ENCODE measurements around the gene FAM25A.

The FAM25A gene

DNA sequence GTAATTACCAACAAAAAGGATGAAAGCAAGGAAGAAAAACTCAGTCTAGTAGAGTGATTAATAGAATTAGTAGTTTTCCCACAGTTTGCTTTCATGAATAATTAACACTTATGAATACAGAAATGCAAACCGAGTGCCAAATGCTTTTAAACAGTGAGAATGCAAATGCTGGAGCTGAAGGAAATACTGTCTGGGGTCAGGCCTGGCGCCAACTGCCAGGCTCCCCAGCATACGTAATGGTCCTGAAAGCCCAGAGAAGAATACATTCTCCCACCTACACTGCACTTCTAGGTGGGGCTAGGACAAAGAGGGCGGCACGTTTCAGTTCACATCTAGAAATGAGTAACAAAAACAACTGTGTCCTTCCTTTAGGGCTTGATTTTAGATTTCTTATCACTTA lies 44.6 kb downstream of the FAM25A start:
- no peak for DNase-seq (ENCODE audit: low read depth)

- DNase-seq (ENCODE audit: low read depth): no peak
Observed at GRCh38 chr10:87066178-87066577, 46.1 kb downstream of the FAM25A start.

DNA sequence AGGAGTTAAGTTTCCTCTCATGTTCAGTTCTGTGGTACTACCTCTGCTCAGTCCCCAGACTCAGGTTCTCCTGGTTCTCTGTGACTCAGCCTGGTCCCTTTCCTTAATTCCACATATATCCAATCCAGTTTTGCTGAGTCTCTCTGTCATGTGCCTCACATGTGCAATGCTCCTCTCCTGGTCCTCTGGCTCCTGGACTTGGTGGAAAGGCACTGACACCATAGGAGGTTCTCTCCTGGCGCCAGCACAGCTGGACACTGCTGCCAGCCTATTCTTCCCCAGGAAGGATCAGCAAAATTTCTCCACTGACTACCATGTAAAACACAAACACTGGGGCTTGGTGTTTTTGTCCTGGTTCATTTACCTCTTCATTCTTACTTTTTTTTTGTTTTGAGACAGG lies 46.8 kb downstream of the FAM25A start:
- no peak for DNase-seq (ENCODE audit: low read depth)

DNA sequence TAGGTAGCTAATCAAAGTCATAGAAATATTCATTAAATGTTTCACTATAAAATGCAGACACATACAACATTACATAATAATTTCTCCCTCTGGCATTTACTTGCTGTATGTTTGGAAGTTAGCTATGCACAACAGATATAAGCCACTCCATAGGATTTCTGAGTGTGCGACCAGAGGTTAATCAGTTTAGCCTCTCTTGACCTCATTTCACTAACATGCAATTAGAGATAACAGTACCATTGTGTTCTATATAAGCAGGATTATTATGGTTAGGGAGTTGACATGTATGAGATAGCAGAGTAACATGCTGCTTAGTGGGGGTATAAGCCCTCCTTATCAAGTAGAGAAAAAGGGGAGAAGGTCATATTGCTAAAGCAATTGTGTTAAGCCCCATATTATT lies 48.2 kb downstream of the FAM25A start:
- DNase-seq (ENCODE audit: low read depth): no peak

- no peak for DNase-seq (ENCODE audit: low read depth)
Observed at GRCh38 chr10:87072449-87072848, 52.4 kb downstream of the FAM25A start.
